K562 (cell line): ENCODE results near the gene USP50. TPM values are rescaled to one million over a fixed set of nuclear protein-coding genes. Genes with fewer than 3 reads are reported as not detected.
A peak's percentile ranks its signal among the peaks of the same experiment; 100 is the strongest.

Experiments used
- ATAC-seq: fragments of 200-7000 bp; cut with Tn5 transposase; 3 replicates; pipeline ENCODE4 v1.9.1; 2020; ENCODE audit warnings: moderate library complexity
- BruUV-seq: library from RNA; stranded (reverse); fragments of 400-500 nt; replicated peaks from 2 replicates; lab custom pipeline; 2021; lab: Mats Ljungman, UMichigan
- CTCF ChIA-PET: fragments of 300-600 bp; formaldehyde crosslinking; extraction: SDS; loops from one replicate; lab custom pipeline; 2021; ENCODE audit warnings: low intra/inter-chr PET ratio; lab: Yijun Ruan, JAX
- POLR2A ChIA-PET: fragments of 300-600, 350-650 bp; sonication (Branson Sonifier 250); formaldehyde crosslinking; extraction: SDS; loops from one replicate; lab custom pipeline; 2021; ENCODE audit warnings: antibody characterized with exemption, inconsistent platforms; lab: Yijun Ruan, JAX
- DNase-seq, 4 experiments: peaks; one replicate each; pipeline versions ENCODE4 v3.0.0 to v3.0.0-alpha.2; 2011 to 2018; ENCODE audit warnings: low spot score in 3 of 4, mixed read lengths in 3 of 4; ENCODE audit errors: extremely low read depth in 1 of 4
- FAIRE-seq: peaks from 2 replicates; lab custom pipeline; 2011; peaks lifted over from hg19 to GRCh38; lab: Jason Lieb, UNC
- H2AFZ ChIP-seq: 2 replicates; pipeline ENCODE4 v1.6.0; 2011; ENCODE audit warnings: low read depth, low read length, control low read depth, inconsistent platforms
- H3K27ac ChIP-seq: fragments of 200-600 bp; 3 replicates; pipeline ENCODE4 v1.8.0; 2011; ENCODE audit warnings: low read depth, mild to moderate bottlenecking, control low read depth, inconsistent platforms, low read length, moderate library complexity, mixed read lengths; ENCODE audit errors: extremely low read depth
- H3K27me3 ChIP-seq, 2 experiments: fragments of 300-600 bp in 1 of 2; 2 replicates in 1 of 2; 3 replicates in 1 of 2; pipeline versions ENCODE4 v1.6.0 to v1.8.0; 2011; ENCODE audit warnings: inconsistent platforms in 2 of 2, low read length in 2 of 2, mild to moderate bottlenecking in 1 of 2, mixed read lengths in 1 of 2, moderate library complexity in 1 of 2; ENCODE audit not compliant: control insufficient read depth in 2 of 2, insufficient read depth in 2 of 2
- H3K36me3 ChIP-seq: fragments of 300-600 bp; 3 replicates; pipeline ENCODE4 v1.8.0; 2011; ENCODE audit warnings: mild to moderate bottlenecking, low read length, inconsistent platforms; ENCODE audit not compliant: control insufficient read depth, insufficient read depth
- H3K4me1 ChIP-seq, 2 experiments: fragments of 200-600 bp in 1 of 2; replicated peaks in 1 of 2; 2 replicates in 1 of 2; 3 replicates in 1 of 2; pipeline versions ENCODE4 v1.5.1 to v1.8.0; 2011; ENCODE audit warnings: inconsistent platforms in 2 of 2, low read length in 2 of 2, mild to moderate bottlenecking in 1 of 2, mixed read lengths in 1 of 2, moderate library complexity in 1 of 2; ENCODE audit not compliant: control insufficient read depth in 2 of 2, insufficient read depth in 2 of 2
- H3K4me2 ChIP-seq: 2 replicates; pipeline ENCODE4 v1.6.1; 2011; ENCODE audit warnings: low read length, control low read depth, inconsistent platforms, mixed read lengths; ENCODE audit not compliant: insufficient read depth
- H3K4me3 ChIP-seq: fragments of 200-600 bp; sonication (generic), shearing (Covaris generic); 2 replicates; pipeline ENCODE4 v1.5.1; 2016; ENCODE audit warnings: control low read depth, inconsistent platforms
- H3K79me2 ChIP-seq: fragments of 200-600 bp; 3 replicates; pipeline ENCODE4 v1.8.0; 2011; ENCODE audit warnings: low read length, inconsistent platforms; ENCODE audit not compliant: control insufficient read depth, insufficient read depth
- H3K9ac ChIP-seq, 2 experiments: 2 replicates each; pipeline versions ENCODE4 v1.6.0 to v1.6.1; 2011; ENCODE audit warnings: low read depth in 2 of 2, low read length in 2 of 2, control low read depth in 1 of 2, inconsistent platforms in 1 of 2, mild to moderate bottlenecking in 1 of 2, mixed read lengths in 1 of 2; ENCODE audit not compliant: insufficient read depth in 1 of 2
- H3K9me1 ChIP-seq: one replicate; pipeline ENCODE4 v1.6.0; 2011; ENCODE audit warnings: inconsistent platforms, mild to moderate bottlenecking, low read length, moderate library complexity; ENCODE audit not compliant: control insufficient read depth, insufficient read depth
- H3K9me3 ChIP-seq: replicated peaks from 2 replicates; pipeline ENCODE4 v1.5.1; 2011; ENCODE audit warnings: low read depth, low read length, inconsistent platforms; ENCODE audit not compliant: control insufficient read depth, insufficient read depth
- H4K20me1 ChIP-seq: replicated peaks from 2 replicates; pipeline ENCODE4 v1.6.1; 2011; ENCODE audit warnings: low read length, inconsistent platforms, mixed read lengths; ENCODE audit not compliant: control insufficient read depth, insufficient read depth
- ARID1B ChIP-seq: fragments of 450-650 bp; IDR thresholded peaks from 2 replicates; pipeline ENCODE4 v1.6.1; 2016; ENCODE audit warnings: antibody characterized with exemption, mild to moderate bottlenecking, inconsistent platforms
- BRF1 ChIP-seq: IDR thresholded peaks from 3 replicates; pipeline ENCODE4 v1.6.1; 2011; ENCODE audit warnings: borderline replicate concordance, mild to moderate bottlenecking; ENCODE audit not compliant: insufficient read length; ENCODE audit errors: extremely low read depth
- ERF ChIP-seq: fragments of 450-650 bp; formaldehyde crosslinking; IDR thresholded peaks from 2 replicates; pipeline ENCODE4 v1.4.0; 2020; ENCODE audit warnings: mild to moderate bottlenecking, mixed read lengths
- HMGN3 ChIP-seq: IDR thresholded peaks from 2 replicates; pipeline ENCODE4 v1.6.1; 2011; ENCODE audit warnings: borderline replicate concordance, low read depth, mild to moderate bottlenecking, mixed read lengths, low read length; ENCODE audit not compliant: insufficient read length; ENCODE audit errors: extremely low read depth
- HNRNPH1 ChIP-seq: fragments of 200-400 bp; formaldehyde crosslinking; optimal IDR thresholded peaks from 2 replicates; pipeline ENCODE3; 2017; ENCODE audit warnings: low read depth, mild to moderate bottlenecking, low read length, moderate library complexity
- PHTF2 ChIP-seq: fragments of 250-450 bp; sonication (Bioruptor Pico); IDR thresholded peaks from 2 replicates; pipeline ENCODE4 v1.5.0; 2021; ENCODE audit warnings: mild to moderate bottlenecking
- POLR2H ChIP-seq: IDR thresholded peaks from 2 replicates; pipeline ENCODE4 v1.6.1; 2016; ENCODE audit warnings: missing genetic modification characterization, low read depth, mild to moderate bottlenecking, control low read depth, missing compliant biosample characterization, moderate library complexity
- WGBS: fragments of 100-300 bp; shearing (Covaris generic); methylation state at CpG from one replicate; pipeline ENCODE4 v1.1.6; 2016; ENCODE audit warnings: low coverage, mixed read lengths; ENCODE audit not compliant: insufficient coverage; ENCODE audit errors: missing lambda C conversion rate; 5-methylcytosine and 5-hydroxymethylcytosine counted together
- in situ Hi-C: fragments of 300-500 bp; cut with MboI; formaldehyde crosslinking; loops from 4 replicates; pipeline ENCODE4 v1.15.0; 2018; ENCODE audit warnings: inconsistent platforms, mixed read lengths
- intact Hi-C: fragments of 100-400 bp; cut with micrococcal nuclease; formaldehyde crosslinking; loops from 2 replicates; pipeline ENCODE4 v1.14.2; 2022
- polyA plus RNA-seq, 8 experiments: library from polyadenylated mRNA; depleted of rRNA in 4 of 8; stranded (reverse) in 5 of 8; unstranded in 3 of 8; fragments of >200 nt; fragmentation: Nextera tagmentation in 2 of 8; fragmentation: Illumina TruSeq in 1 of 8; extraction: Ambion mirVana in 2 of 8; extraction: Trizol in 1 of 8; gene quantifications; 2 replicates each; pipeline versions ENCODE4 v1.2.1 to v1.2.3, GENCODE V29; 2011 to 2014; ENCODE audit warnings: inconsistent platforms in 1 of 8, missing spikeins in 1 of 8
- total RNA-seq, 7 experiments: library from RNA; depleted of rRNA in 6 of 7; stranded (reverse); fragments of >200 nt in 6 of 7; fragmentation: Illumina TruSeq in 2 of 7; extraction: Trizol in 2 of 7; gene quantifications; 2 replicates each; pipeline versions ENCODE4 v1.2.1 to v1.2.3, GENCODE V29; 2011 to 2021; ENCODE audit warnings: low replicate concordance in 1 of 7

USP50 gene
- total and polyA plus RNA-seq, 9 of the 15 experiments (the other 6 are each of a cell fraction or from before 2014, with no cell fraction given) = not detected

DNA sequence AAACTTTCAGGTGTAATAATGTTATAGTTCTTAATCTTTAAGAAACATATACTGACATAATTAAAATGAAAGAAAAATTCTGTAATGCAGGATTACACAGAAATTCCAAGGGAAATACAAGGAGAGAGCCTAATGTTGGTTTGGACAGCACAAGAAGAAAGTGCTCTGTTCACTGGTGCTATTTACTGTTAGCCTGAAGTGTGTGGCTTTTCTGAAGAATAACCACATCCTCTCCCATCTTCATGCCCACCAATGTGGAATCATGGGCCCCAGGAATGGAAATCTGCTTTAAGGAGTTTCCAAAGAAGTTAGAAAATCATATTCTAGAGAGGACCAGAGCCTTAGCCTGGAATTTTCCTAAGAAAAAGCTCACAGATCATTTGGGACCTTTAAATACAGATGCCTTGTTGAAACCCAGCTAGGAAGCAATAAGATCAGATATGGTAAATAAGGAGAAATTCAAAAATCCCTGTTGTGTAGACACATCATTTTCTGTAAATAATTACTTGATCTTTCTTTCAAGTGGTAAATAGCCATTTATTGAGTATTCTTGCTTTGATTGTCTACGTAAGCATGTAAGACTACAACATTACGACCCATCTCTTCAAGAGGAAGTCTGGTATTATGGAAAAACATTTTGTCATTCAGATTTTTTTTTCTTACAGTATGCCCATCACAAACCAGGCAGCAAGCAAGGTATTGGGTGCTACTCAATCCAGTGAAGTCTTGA, 10.3 kb upstream of the USP50 start (continued):
- TF ChIP-seq HNRNPH1 = no peak
- TF ChIP-seq PHTF2 (CRISPR knock-in tag) = no peak
- TF ChIP-seq HMGN3 = no peak
- no peak for TF ChIP-seq ERF (CRISPR knock-in tag)
- TF ChIP-seq BRF1 = no peak

DNA sequence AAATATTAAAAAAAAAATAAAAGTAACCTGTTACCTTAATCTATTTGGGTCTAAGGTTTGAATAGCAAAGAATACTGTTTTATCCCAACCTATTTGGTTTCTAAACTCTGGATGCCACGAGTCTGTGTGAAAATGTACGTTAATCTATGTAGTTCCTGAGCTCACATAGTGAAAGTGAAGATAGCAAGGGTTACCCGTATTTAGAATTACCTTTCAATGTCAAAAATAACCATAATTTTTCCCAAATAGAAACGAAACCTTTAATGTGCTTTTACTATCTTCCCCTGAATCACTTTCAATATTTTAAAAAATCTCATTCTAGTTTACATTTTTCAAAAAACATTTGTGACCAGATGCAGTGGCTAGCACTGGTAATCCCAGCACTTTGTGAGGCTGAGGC, 5.8 kb upstream of the USP50 start:
- 49% methylated on average over 4 of the region's 4 CpGs for WGBS

More for the DNA sequence above, 5.8 kb upstream of the USP50 start:
- no peaks in the 10 kb centered on the region for H3K9me1 ChIP-seq
- no peaks in the 10 kb centered on the region for H3K9me3 ChIP-seq
- no peaks in the 10 kb centered on the region for H4K20me1 ChIP-seq
- intact Hi-C loops = no loop called here
- H2AFZ ChIP-seq = no peak overlapping the region
- no peak overlapping the region for H3K4me3 ChIP-seq
- POLR2A ChIA-PET = interaction anchor here (0.9 kb wide), 1 partner anchor 31 kb away, joined by 4 read pairs; no protein-coding TSS in a partner anchor
- FAIRE-seq = no peak
- BruUV-seq = no TSS peak
- peaks cover 0 to 3% of the 10 kb centered on the region in 2 experiments; a peak in 1 of 5 replicates for H3K4me1 ChIP-seq
- no peak for TF ChIP-seq ARID1B
- 0 out of 2 replicates have a peak, but pooled peaks have one; percentile 5 for TF ChIP-seq POLR2H (tag)
- H3K27ac ChIP-seq = no peak overlapping the region
- ATAC-seq = no peak
- no peaks in the 10 kb centered on the region for H3K27me3 ChIP-seq
- no peaks in the 10 kb centered on the region for H3K36me3 ChIP-seq
- no peak for DNase-seq
- in situ Hi-C loops = no loop called here
- H3K79me2 ChIP-seq = no peaks in the 10 kb centered on the region
- no peak overlapping the region for H3K9ac ChIP-seq
- H3K4me2 ChIP-seq = no peak overlapping the region
- CTCF ChIA-PET = interaction anchor here (0.6 kb wide), 1 partner anchor 749 kb away, joined by 4 read pairs; no protein-coding TSS in a partner anchor
